H1 (cell line): ENCODE results near the gene BTBD7. TPM values are rescaled to one million over a fixed set of nuclear protein-coding genes. Genes with fewer than 3 reads are reported as not detected.
A peak's percentile ranks its signal among the peaks of the same experiment; 100 is the strongest.

Source experiments
- CTCF ChIA-PET: fragments of 300-600 bp; sonication (Branson Sonifier 250); formaldehyde crosslinking; loops from one replicate; lab custom pipeline; 2021; ENCODE audit not compliant: partially characterized antibody; lab: Charles Lee
- POLR2A ChIA-PET: fragments of 300-600 bp; sonication (Branson Sonifier 250); formaldehyde crosslinking; loops from one replicate; lab custom pipeline; 2021; ENCODE audit warnings: inconsistent platforms; ENCODE audit not compliant: partially characterized antibody; lab: Charles Lee
- DNase-seq, 2 experiments: peaks; one replicate each; pipeline versions ENCODE4 v3.0.0 to v3.0.0-alpha.2; 2010 to 2022; ENCODE audit warnings: low spot score in 2 of 2, low read depth in 1 of 2, mixed read lengths in 1 of 2
- FAIRE-seq: peaks from 2 replicates; lab custom pipeline; 2011; peaks lifted over from hg19 to GRCh38; lab: Jason Lieb, UNC
- H2AFZ ChIP-seq: 2 replicates; pipeline ENCODE4 v1.8.1; 2012; ENCODE audit warnings: low read length, inconsistent platforms
- H2AK5ac ChIP-seq: 2 replicates; pipeline ENCODE4 v1.6.1; 2013; ENCODE audit warnings: low read depth, low read length
- H2BK120ac ChIP-seq: replicated peaks from 2 replicates; pipeline ENCODE3; 2013; ENCODE audit warnings: low read depth, low read length, inconsistent platforms
- H2BK12ac ChIP-seq: 2 replicates; pipeline ENCODE4 v1.6.1; 2013; ENCODE audit warnings: low read depth, low read length
- H2BK15ac ChIP-seq: 2 replicates; pipeline ENCODE4 v1.6.1; 2013; ENCODE audit warnings: low read length
- H2BK20ac ChIP-seq: 2 replicates; pipeline ENCODE4 v1.6.1; 2013; ENCODE audit warnings: low read length
- H2BK5ac ChIP-seq: 2 replicates; pipeline ENCODE4 v1.6.1; 2013; ENCODE audit warnings: low read depth, low read length
- H3K14ac ChIP-seq: 2 replicates; pipeline ENCODE4 v1.6.1; 2013; ENCODE audit warnings: inconsistent platforms; ENCODE audit not compliant: insufficient read length
- H3K18ac ChIP-seq: 2 replicates; pipeline ENCODE4 v1.6.1; 2013; ENCODE audit warnings: low read length; ENCODE audit errors: extremely low read depth
- H3K23ac ChIP-seq: 2 replicates; pipeline ENCODE4 v1.6.1; 2013; ENCODE audit warnings: inconsistent platforms; ENCODE audit not compliant: insufficient read length
- H3K23me2 ChIP-seq: 2 replicates; pipeline ENCODE4 v1.6.1; 2013; ENCODE audit warnings: low read depth, low read length
- H3K27ac ChIP-seq: 2 replicates; pipeline ENCODE4 v1.6.1; 2011; ENCODE audit warnings: low read depth, low read length, inconsistent platforms
- H3K27me3 ChIP-seq, 4 experiments: replicated peaks in 1 of 4; 1 replicate in 1 of 4; 2 replicates in 3 of 4; pipeline versions ENCODE4 v1.6.1 to v1.8.1; 2011 to 2013; ENCODE audit warnings: low read length in 3 of 4, mild to moderate bottlenecking in 3 of 4, inconsistent platforms in 2 of 4, mixed read lengths in 2 of 4, moderate library complexity in 1 of 4; ENCODE audit not compliant: control insufficient read depth in 3 of 4, insufficient read depth in 3 of 4; ENCODE audit errors: extremely low read depth in 1 of 4
- H3K36me3 ChIP-seq, 4 experiments: 2 replicates each; pipeline versions ENCODE4 v1.6.1 to v1.8.1; 2011 to 2013; ENCODE audit warnings: mild to moderate bottlenecking in 4 of 4, low read length in 3 of 4, moderate library complexity in 2 of 4, control low read depth in 1 of 4, inconsistent platforms in 1 of 4; ENCODE audit not compliant: insufficient read depth in 4 of 4, control insufficient read depth in 2 of 4
- H3K4ac ChIP-seq: replicated peaks from 2 replicates; pipeline ENCODE3; 2013; ENCODE audit warnings: low read length, low read depth, mixed read lengths, inconsistent platforms; ENCODE audit not compliant: insufficient read length
- H3K4me1 ChIP-seq, 4 experiments: replicated peaks in 1 of 4; 1 replicate in 1 of 4; 2 replicates in 3 of 4; pipeline versions ENCODE4 v1.6.1 to v1.8.1; 2011 to 2013; ENCODE audit warnings: low read length in 3 of 4, inconsistent platforms in 2 of 4, mixed read lengths in 1 of 4; ENCODE audit not compliant: insufficient read depth in 4 of 4, control insufficient read depth in 3 of 4
- H3K4me2 ChIP-seq, 2 experiments: 2 replicates each; pipeline versions ENCODE4 v1.6.1 to v1.8.1; 2011 to 2013; ENCODE audit warnings: low read depth in 2 of 2, low read length in 2 of 2, control low read depth in 1 of 2, inconsistent platforms in 1 of 2, mild to moderate bottlenecking in 1 of 2; ENCODE audit not compliant: insufficient read depth in 1 of 2
- H3K4me3 ChIP-seq, 4 experiments: fragments of 200-600, 300-600 bp in 1 of 4; sonication (generic), shearing (Covaris generic), sonication (Bioruptor Twin) in 1 of 4; 2 replicates each; pipeline versions ENCODE4 v1.5.1 to v1.8.1; 2011 to 2016; ENCODE audit warnings: low read length in 4 of 4, low read depth in 3 of 4, control low read depth in 2 of 4, inconsistent platforms in 2 of 4, mild to moderate bottlenecking in 2 of 4, mixed read lengths in 1 of 4, moderate library complexity in 1 of 4; ENCODE audit not compliant: insufficient read depth in 2 of 4; ENCODE audit errors: extremely low read depth in 1 of 4
- H3K56ac ChIP-seq: replicated peaks from 2 replicates; pipeline ENCODE3; 2013; ENCODE audit warnings: low read depth, mild to moderate bottlenecking, mixed read lengths, low read length, inconsistent platforms; ENCODE audit not compliant: insufficient read length
- H3K79me1 ChIP-seq: 2 replicates; pipeline ENCODE4 v1.6.1; 2013; ENCODE audit warnings: low read depth, low read length, control low read depth
- H3K79me2 ChIP-seq, 2 experiments: 2 replicates each; pipeline versions ENCODE4 v1.6.1 to v1.8.1; 2012 to 2013; ENCODE audit warnings: low read length in 2 of 2, mild to moderate bottlenecking in 2 of 2, inconsistent platforms in 1 of 2; ENCODE audit not compliant: insufficient read depth in 2 of 2, control insufficient read depth in 1 of 2
- H3K9ac ChIP-seq, 4 experiments: replicated peaks in 1 of 4; 1 replicate in 1 of 4; 2 replicates in 3 of 4; pipeline versions ENCODE4 v1.6.1 to v1.8.1; 2011 to 2013; ENCODE audit warnings: low read depth in 3 of 4, low read length in 3 of 4, control low read depth in 2 of 4, mild to moderate bottlenecking in 2 of 4, moderate library complexity in 2 of 4, inconsistent platforms in 1 of 4; ENCODE audit errors: extremely low read depth in 1 of 4
- H3K9me3 ChIP-seq, 2 experiments: 2 replicates each; pipeline versions ENCODE4 v1.6.1 to v1.8.1; 2012 to 2013; ENCODE audit warnings: mild to moderate bottlenecking in 2 of 2, moderate library complexity in 2 of 2, control low read depth in 1 of 2, inconsistent platforms in 1 of 2, low read depth in 1 of 2, low read length in 1 of 2, mixed read lengths in 1 of 2; ENCODE audit not compliant: insufficient read depth in 2 of 2
- H4K20me1 ChIP-seq, 2 experiments: replicated peaks in 1 of 2; 2 replicates each; pipeline versions ENCODE3 to v1.8.1; 2011 to 2013; ENCODE audit warnings: inconsistent platforms in 2 of 2, low read length in 2 of 2, mild to moderate bottlenecking in 1 of 2; ENCODE audit not compliant: insufficient read depth in 2 of 2, control insufficient read depth in 1 of 2
- H4K5ac ChIP-seq: 2 replicates; pipeline ENCODE4 v1.6.1; 2013; ENCODE audit warnings: low read length, low read depth, mixed read lengths, inconsistent platforms; ENCODE audit not compliant: insufficient read length
- H4K8ac ChIP-seq: 2 replicates; pipeline ENCODE4 v1.8.0; 2013; ENCODE audit warnings: mild to moderate bottlenecking, moderate library complexity, low read length, inconsistent platforms; ENCODE audit not compliant: insufficient read depth; ENCODE audit errors: extremely low read depth
- H4K91ac ChIP-seq: replicated peaks from 2 replicates; pipeline ENCODE3; 2013; ENCODE audit warnings: low read length, mixed read lengths, inconsistent platforms; ENCODE audit not compliant: insufficient read length
- EGR1 ChIP-seq: IDR thresholded peaks from 2 replicates; pipeline ENCODE4 v1.6.1; 2011; ENCODE audit warnings: low read depth, low read length, borderline replicate concordance
- HDAC2 ChIP-seq, 2 experiments: fragments of 300-600 bp in 1 of 2; sonication (generic) in 1 of 2; IDR thresholded peaks; 2 replicates each; pipeline ENCODE4 v1.6.1; 2011 to 2012; ENCODE audit warnings: low read depth in 2 of 2, low read length in 2 of 2, mild to moderate bottlenecking in 2 of 2, moderate library complexity in 2 of 2, borderline replicate concordance in 1 of 2, inconsistent platforms in 1 of 2
- KDM5A ChIP-seq: fragments of 200-600 bp; IDR thresholded peaks from 2 replicates; pipeline ENCODE4 v1.7.1; 2012; ENCODE audit warnings: mild to moderate bottlenecking, low read length, inconsistent platforms, mixed read lengths
- MAFK ChIP-seq: IDR thresholded peaks from 2 replicates; pipeline ENCODE4 v1.6.1; 2012; ENCODE audit warnings: low read depth, mild to moderate bottlenecking, improper control_type of control experiment, low read length
- RBBP5 ChIP-seq: IDR thresholded peaks from 2 replicates; pipeline ENCODE4 v1.7.1; 2012; ENCODE audit warnings: low read depth, mild to moderate bottlenecking, inconsistent platforms, low read length, moderate library complexity, borderline replicate concordance
- RXRA ChIP-seq: IDR thresholded peaks from 2 replicates; pipeline ENCODE4 v1.6.1; 2011; ENCODE audit warnings: low read depth, mild to moderate bottlenecking, low read length, moderate library complexity; ENCODE audit not compliant: insufficient read depth
- WGBS, 2 experiments: shearing (Covaris generic) in 1 of 2; methylation state at CpG; one replicate each; pipeline versions ENCODE4 v1.1.6 to v1.1.7; 2013 to 2015; ENCODE audit warnings: low lambda C conversion rate in 2 of 2, mixed read lengths in 2 of 2, inconsistent platforms in 1 of 2, low coverage in 1 of 2, missing lambda C conversion rate in 1 of 2; ENCODE audit not compliant: insufficient replicate concordance in 2 of 2, insufficient coverage in 1 of 2, insufficient read length in 1 of 2; ENCODE audit errors: extremely low coverage in 1 of 2, missing lambda C conversion rate in 1 of 2; 5-methylcytosine and 5-hydroxymethylcytosine counted together
- polyA plus RNA-seq, 7 experiments: library from polyadenylated mRNA; depleted of rRNA in 3 of 7; stranded (reverse) in 5 of 7; unstranded in 2 of 7; fragments of >200 nt in 5 of 7; fragments of 200-250 nt in 2 of 7; gene quantifications; 1 replicate in 5 of 7; 2 replicates in 1 of 7; 4 replicates in 1 of 7; pipeline versions ENCODE4 v1.2.1 to v1.2.3, GENCODE V29; 2011 to 2013; ENCODE audit warnings: missing spikeins in 2 of 7, mixed read lengths in 2 of 7
- total RNA-seq: library from RNA; stranded (reverse); fragmentation: NEBNext Ultra II Directional; extraction: Animal tissue kit (Norgen Biotek cat#: 25700); gene quantifications from 2 replicates; pipeline ENCODE4 v1.2.1, GENCODE V29; 2021

Gene BTBD7
- total and polyA plus RNA-seq, 2 of the 8 experiments (the other 6 are each of a cell fraction or from before 2014, with no cell fraction given), result 12.1 to 46.1 TPM

DNA sequence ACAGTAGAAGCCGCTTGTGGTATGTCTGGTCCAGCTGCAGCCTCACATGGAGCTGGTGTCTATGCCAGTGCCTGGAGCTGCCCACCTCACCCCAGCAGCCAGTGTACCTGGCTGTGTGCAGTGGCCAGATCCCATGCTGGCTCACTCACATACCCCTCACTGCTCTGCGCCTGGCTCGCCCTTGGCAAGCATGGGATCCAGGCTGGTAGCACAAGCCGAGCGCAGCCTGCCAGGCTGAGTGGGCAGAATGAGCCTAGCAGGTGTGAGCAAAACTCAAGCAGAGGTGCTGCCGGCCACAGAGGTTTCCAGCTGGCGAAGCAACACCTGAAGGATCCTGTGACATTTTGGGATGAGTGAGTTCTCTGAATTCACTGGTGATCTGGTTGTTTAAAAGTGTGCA is 5.0 kb upstream of the BTBD7 start:
- Histone ChIP-seq H2AK5ac (no peak overlapping the region), H4K8ac (no peak overlapping the region), H3K36me3 (peaks cover 0 to 11% (median 4%) of the 10 kb centered on the region in 4 experiments; a peak in 2 of 8 replicates), H3K18ac (no peak overlapping the region), H3K4me1 (peaks cover 2 to 8% (median 3%) of the 10 kb centered on the region in 4 experiments; a peak in 6 of 7 replicates), H2BK12ac (no peak overlapping the region), H4K20me1 (no peaks in the 10 kb centered on the region), H3K27ac (0 out of 2 replicates have a peak overlapping the region, but pooled peaks have one; percentile 12), H3K9me3 (peaks cover 13 to 21% of the 10 kb centered on the region in 2 experiments), H3K79me2 (peaks cover 0 to 11% of the 10 kb centered on the region in 2 experiments; a peak in 3 of 4 replicates), H2BK20ac (no peak overlapping the region), H2BK120ac (no peak overlapping the region), H3K56ac (no peak overlapping the region), H3K4ac (no peak overlapping the region), H3K9ac (no peak overlapping the region), H3K4me2 (no peak overlapping the region), H3K23me2 (peaks cover 7% of the 10 kb centered on the region), H2AFZ (no peak overlapping the region), H2BK5ac (no peak overlapping the region), H3K4me3 (no peak overlapping the region), H3K14ac (no peak overlapping the region), H3K23ac (no peak overlapping the region), H3K27me3 (no peaks in the 10 kb centered on the region), H2BK15ac (no peak overlapping the region), H3K79me1 (peaks cover 3% of the 10 kb centered on the region; the same call in 1 of the 2 replicates), H4K91ac (peak overlapping the region; percentile 55), H4K5ac (no peak overlapping the region)
- TF ChIP-seq EGR1, result no peak
- TF ChIP-seq RXRA, result no peak
- TF ChIP-seq HDAC2 (IDR thresholded peaks at IDR 0.05; ENCODE audit: borderline replicate concordance in 1 of 2, low read depth in 2 of 2, low read length in 2 of 2), result no peak
- TF ChIP-seq KDM5A, result no peak
- TF ChIP-seq RBBP5, result no peak
- no peak for TF ChIP-seq MAFK
- ChIA-PET POLR2A (interaction anchor here (1.6 kb wide), 1 partner anchor 143 kb away, joined by 4 read pairs; no protein-coding TSS in a partner anchor), CTCF (interaction anchor here (1.5 kb wide), 1 partner anchor 51 kb away, joined by 5 read pairs; no protein-coding TSS in a partner anchor)
- WGBS, 2 experiments, result 86% methylated on average over 7 of the region's 7 CpGs; no CpG with 5 or more reads in 1 of the 2 experiments
- DNase-seq, result no peak
- FAIRE-seq, result no peak
